Activated CD4-positive, alpha-beta memory T cell treated with anti-CD3 and anti-CD28 coated beads for 36 hours (primary cell): ENCODE results near the gene TMEM236. TPM values are rescaled to one million over a fixed set of nuclear protein-coding genes. Genes with fewer than 3 reads are reported as not detected.

ENCODE experiments used
- CTCF ChIA-PET: fragments of 350-600 bp; sonication (Branson Sonifier 250); formaldehyde crosslinking; loops from one replicate; lab custom pipeline; 2021; ENCODE audit warnings: antibody characterized with exemption, inconsistent platforms; lab: Charles Lee
- POLR2A ChIA-PET: fragments of 350-600 bp; sonication (Branson Sonifier 250); formaldehyde crosslinking; loops from one replicate; lab custom pipeline; 2021; ENCODE audit warnings: antibody characterized with exemption; lab: Charles Lee
- DNase-seq: peaks from one replicate; pipeline ENCODE4 v3.0.0-alpha.2; 2020
- H3K27ac Mint-ChIP-seq: one replicate; pipeline ENCODE4 v1.8.0; 2021; ENCODE audit warnings: mixed read lengths
- H3K27me3 Mint-ChIP-seq: one replicate; pipeline ENCODE4 v1.8.0; 2021; ENCODE audit warnings: mixed read lengths
- H3K36me3 Mint-ChIP-seq: one replicate; pipeline ENCODE4 v1.8.0; 2021; ENCODE audit warnings: mixed read lengths
- H3K4me1 Mint-ChIP-seq: one replicate; pipeline ENCODE4 v1.8.0; 2021; ENCODE audit warnings: low read depth, mixed read lengths
- H3K4me3 Mint-ChIP-seq: one replicate; pipeline ENCODE4 v1.8.0; 2021; ENCODE audit warnings: mild to moderate bottlenecking, mixed read lengths
- H3K9me3 Mint-ChIP-seq: one replicate; pipeline ENCODE4 v1.8.0; 2021; ENCODE audit warnings: mixed read lengths
- intact Hi-C: fragments of 100-400 bp; cut with micrococcal nuclease; formaldehyde crosslinking; loops from one replicate; pipeline ENCODE4 v1.15.1; 2023
- microRNA-seq: library from miRNA; unstranded; fragments of <30 nt; microRNA quantifications from one replicate; pipeline ENCODE4 v1.2.0, GENCODE V29; 2022; ENCODE audit warnings: borderline number of aligned reads, borderline microRNAs expressed, borderline replicate concordance
- total RNA-seq, 2 experiments: library from RNA; stranded (reverse); gene quantifications; one replicate each; pipeline ENCODE4 v1.2.3, GENCODE V29; 2021

TMEM236 gene
- total RNA-seq, 2 experiments from 2014 or later, result 0.07 to 0.10 TPM

GRCh38 chr10:17848646-17849045, 96.6 kb downstream of the TMEM236 start:
- intact Hi-C loops, result no loop called here
- DNase-seq, result no peak
- H3K4me3 Mint-ChIP-seq, result no peak overlapping the region
- ChIA-PET POLR2A (no interaction called here), CTCF (no interaction called here)
- H3K27me3 Mint-ChIP-seq, result peaks cover 8% of the 10 kb centered on the region
- no peak overlapping the region for H3K27ac Mint-ChIP-seq
- H3K36me3 Mint-ChIP-seq, result no peaks in the 10 kb centered on the region
- no peaks in the 10 kb centered on the region for H3K4me1 Mint-ChIP-seq
- H3K9me3 Mint-ChIP-seq, result no peaks in the 10 kb centered on the region

Small RNA genes lying within 50 kb of the gene (microRNA-seq; reads per million reads assigned to microRNA genes)
- not detected for gene MIR511

Other genes with a start within 250 kb of the TMEM236 start
- 1 to 10 TPM; 3.3 to 4.1 TPM for gene HACD1, start 134.8 kb upstream of the TMEM236 start, total RNA-seq
- 10 to 100 TPM; 24.5 to 29.9 TPM for gene STAM, start 108.0 kb upstream of the TMEM236 start, total RNA-seq
- gene MRC1, start 57.1 kb downstream of the TMEM236 start, total RNA-seq, result under 1 TPM in 1 of 2 experiments, not detected in 1; 0.05 TPM
- not detected for gene SLC39A12, start 199.7 kb downstream of the TMEM236 start, total RNA-seq